Endothelial cell of umbilical vein (primary cell): Measurements from ENCODE around the gene ZDHHC11. TPM values are rescaled to one million over a fixed set of nuclear protein-coding genes. Genes with fewer than 3 reads are reported as not detected.

Experiments
- BruUV-seq: library from RNA; stranded (reverse); fragments of 400-500 nt; replicated peaks from 2 replicates; lab custom pipeline; 2021; lab: Mats Ljungman, UMichigan
- CTCF ChIA-PET: fragments of 300-600, 350-600 bp; sonication (Branson Sonifier 250); formaldehyde crosslinking; loops from one replicate; lab custom pipeline; 2021; ENCODE audit warnings: antibody characterized with exemption, inconsistent platforms; lab: Charles Lee
- POLR2A ChIA-PET: fragments of 300-600, 350-600 bp; sonication (Branson Sonifier 250); formaldehyde crosslinking; loops from one replicate; lab custom pipeline; 2021; ENCODE audit warnings: antibody characterized with exemption, inconsistent platforms; lab: Charles Lee
- DNase-seq: peaks from one replicate; pipeline ENCODE4 v3.0.0-alpha.2; 2011; ENCODE audit warnings: low read depth, low spot score
- FAIRE-seq: peaks from 2 replicates; lab custom pipeline; 2011; peaks lifted over from hg19 to GRCh38; lab: Jason Lieb, UNC
- H2AFZ ChIP-seq: 2 replicates; pipeline ENCODE4 v1.6.0; 2012; ENCODE audit warnings: low read depth, low read length, control low read depth, inconsistent platforms
- H3K27ac ChIP-seq: 2 replicates; pipeline ENCODE4 v1.5.1; 2011; ENCODE audit warnings: low read depth, mild to moderate bottlenecking, control low read depth, low read length, moderate library complexity; ENCODE audit not compliant: insufficient read depth
- H3K27me3 ChIP-seq, 2 experiments: 2 replicates each; pipeline versions ENCODE4 v1.6.0 to v1.6.1; 2011; ENCODE audit warnings: low read length in 2 of 2, mixed read lengths in 1 of 2; ENCODE audit not compliant: control insufficient read depth in 2 of 2, insufficient read depth in 2 of 2
- H3K36me3 ChIP-seq, 2 experiments: 2 replicates in 1 of 2; 3 replicates in 1 of 2; pipeline ENCODE4 v1.5.1; 2011; ENCODE audit warnings: low read length in 2 of 2, mild to moderate bottlenecking in 1 of 2, moderate library complexity in 1 of 2; ENCODE audit not compliant: control insufficient read depth in 2 of 2, insufficient read depth in 2 of 2; ENCODE audit errors: extremely low read depth in 1 of 2
- H3K4me1 ChIP-seq: 3 replicates; pipeline ENCODE4 v1.5.1; 2011; ENCODE audit warnings: mild to moderate bottlenecking, low read length; ENCODE audit not compliant: control insufficient read depth, insufficient read depth; ENCODE audit errors: extremely low read depth
- H3K4me2 ChIP-seq: 2 replicates; pipeline ENCODE4 v1.6.1; 2011; ENCODE audit warnings: low read length, control low read depth, mixed read lengths; ENCODE audit not compliant: insufficient read depth
- H3K4me3 ChIP-seq, 3 experiments: fragments of 200-600 bp in 1 of 3; sonication (generic), shearing (Covaris generic) in 1 of 3; replicated peaks in 1 of 3; 2 replicates each; pipeline ENCODE4 v1.5.1; 2011 to 2016; ENCODE audit warnings: control low read depth in 3 of 3, low read length in 3 of 3, mild to moderate bottlenecking in 2 of 3, inconsistent platforms in 1 of 3, low read depth in 1 of 3, moderate library complexity in 1 of 3; ENCODE audit not compliant: insufficient read depth in 1 of 3
- H3K79me2 ChIP-seq: 2 replicates; pipeline ENCODE4 v1.6.0; 2012; ENCODE audit warnings: low read length, inconsistent platforms; ENCODE audit not compliant: control insufficient read depth, insufficient read depth
- H3K9ac ChIP-seq: replicated peaks from 2 replicates; pipeline ENCODE3; 2011; ENCODE audit warnings: low read length, control low read depth; ENCODE audit not compliant: insufficient read depth; ENCODE audit errors: extremely low read depth
- H3K9me1 ChIP-seq: replicated peaks from 3 replicates; pipeline ENCODE4 v1.6.0; 2011; ENCODE audit warnings: mild to moderate bottlenecking, low read length; ENCODE audit not compliant: control insufficient read depth, insufficient read depth; ENCODE audit errors: extremely low read depth
- H3K9me3 ChIP-seq: replicated peaks from 2 replicates; pipeline ENCODE4 v1.5.1; 2012; ENCODE audit warnings: low read length, inconsistent platforms; ENCODE audit not compliant: control insufficient read depth, insufficient read depth
- H4K20me1 ChIP-seq: replicated peaks from 2 replicates; pipeline ENCODE3; 2011; ENCODE audit warnings: mild to moderate bottlenecking, low read length; ENCODE audit not compliant: control insufficient read depth, insufficient read depth; ENCODE audit errors: extremely low read depth
- EZH2 ChIP-seq: IDR thresholded peaks from 2 replicates; pipeline ENCODE4 v1.6.1; 2012; ENCODE audit warnings: borderline replicate concordance, low read depth, mild to moderate bottlenecking, moderate library complexity, low read length, inconsistent platforms; ENCODE audit not compliant: severe bottlenecking
- GATA2 ChIP-seq: IDR thresholded peaks from 2 replicates; pipeline ENCODE4 v1.7.0; 2011; ENCODE audit warnings: low read depth, mild to moderate bottlenecking, moderate library complexity, mixed read lengths, low read length; ENCODE audit not compliant: insufficient read length, insufficient read depth
- JUN ChIP-seq: IDR thresholded peaks from 2 replicates; pipeline ENCODE4 v1.6.1; 2011; ENCODE audit warnings: borderline replicate concordance, low read depth; ENCODE audit not compliant: insufficient read length, insufficient read depth
- MAX ChIP-seq: IDR thresholded peaks from 2 replicates; pipeline ENCODE4 v1.6.1; 2011; ENCODE audit not compliant: insufficient read depth, insufficient read length
- MYC ChIP-seq: IDR thresholded peaks from one replicate; pipeline ENCODE4 v1.6.1; 2011; ENCODE audit warnings: mild to moderate bottlenecking, low read depth, low read length
- POLR2A ChIP-seq: IDR thresholded peaks from 2 replicates; pipeline ENCODE4 v1.6.1; 2012; ENCODE audit warnings: low read depth, mild to moderate bottlenecking, control low read depth, low read length
- POLR2AphosphoS5 ChIP-seq: IDR thresholded peaks from 2 replicates; pipeline ENCODE4 v1.6.1; 2012; ENCODE audit warnings: low read depth, mild to moderate bottlenecking, control low read depth, low read length, moderate library complexity; ENCODE audit not compliant: insufficient read depth
- dilution Hi-C: fragments of 300-500 bp; cut with MboI; formaldehyde crosslinking; loops from one replicate; pipeline ENCODE4 v1.15.0; 2019; ENCODE audit warnings: low sequenced_read_pairs; ENCODE audit not compliant: extremely low pct_ligation_motif_present
- intact Hi-C: fragments of 100-400 bp; cut with micrococcal nuclease; formaldehyde crosslinking; loops from one replicate; pipeline ENCODE4 v1.10.0; 2022
- polyA plus RNA-seq, 4 experiments: library from polyadenylated mRNA; depleted of rRNA in 3 of 4; stranded (reverse) in 3 of 4; unstranded in 1 of 4; fragments of >200 nt; gene quantifications; 2 replicates each; pipeline versions ENCODE4 v1.2.1 to v1.2.3, GENCODE V29; 2011 to 2012; ENCODE audit warnings: missing spikeins in 1 of 4
- total RNA-seq: library from RNA; stranded (reverse); gene quantifications from 2 replicates; pipeline ENCODE4 v1.2.3, GENCODE V29; 2021
- TF ChIP-seq, protein P1 (sequence below), 2 donors: IDR thresholded peaks; 1 replicate in 1 of 2; 2 replicates in 1 of 2; pipeline ENCODE4 v1.5.1; 2011; ENCODE audit warnings: low read length in 2 of 2, mild to moderate bottlenecking in 2 of 2, moderate library complexity in 2 of 2, control low read depth in 1 of 2, inconsistent platforms in 1 of 2, low read depth in 1 of 2; ENCODE audit not compliant: insufficient read depth in 1 of 2; ENCODE audit errors: extremely low read depth in 1 of 2

Gene ZDHHC11
- total and polyA plus RNA-seq, 2 donors (not counting 3 experiments of a cell fraction or from before 2014, with no cell fraction given): 0.35 to 4.4 TPM

GRCh38 chr5:885127-885442 lies 34.3 kb upstream of the ZDHHC11 start:
- intact Hi-C loops: no loop called here
- Histone ChIP-seq H3K9me1 (no peaks in the 10 kb centered on the region), H3K4me3 (no peak overlapping the region), H3K79me2 (peaks cover 55% of the 10 kb centered on the region), H3K27me3 (no peaks in the 10 kb centered on the region), H3K9ac (no peak overlapping the region), H4K20me1 (no peaks in the 10 kb centered on the region), H3K9me3 (no peaks in the 10 kb centered on the region), H2AFZ (no peak overlapping the region), H3K4me2 (no peak overlapping the region), H3K4me1 (no peaks in the 10 kb centered on the region), H3K27ac (no peak overlapping the region), H3K36me3 (peaks cover 14 to 74% of the 10 kb centered on the region in 2 experiments)
- POLR2A ChIA-PET: no interaction called here
- BruUV-seq: no TSS peak
- CTCF ChIA-PET: no interaction called here
- no peak for TF ChIP-seq MYC
- TF ChIP-seq JUN: no peak
- no peak for TF ChIP-seq POLR2A
- no peak for TF ChIP-seq POLR2AphosphoS5
- TF ChIP-seq, protein P1, sequence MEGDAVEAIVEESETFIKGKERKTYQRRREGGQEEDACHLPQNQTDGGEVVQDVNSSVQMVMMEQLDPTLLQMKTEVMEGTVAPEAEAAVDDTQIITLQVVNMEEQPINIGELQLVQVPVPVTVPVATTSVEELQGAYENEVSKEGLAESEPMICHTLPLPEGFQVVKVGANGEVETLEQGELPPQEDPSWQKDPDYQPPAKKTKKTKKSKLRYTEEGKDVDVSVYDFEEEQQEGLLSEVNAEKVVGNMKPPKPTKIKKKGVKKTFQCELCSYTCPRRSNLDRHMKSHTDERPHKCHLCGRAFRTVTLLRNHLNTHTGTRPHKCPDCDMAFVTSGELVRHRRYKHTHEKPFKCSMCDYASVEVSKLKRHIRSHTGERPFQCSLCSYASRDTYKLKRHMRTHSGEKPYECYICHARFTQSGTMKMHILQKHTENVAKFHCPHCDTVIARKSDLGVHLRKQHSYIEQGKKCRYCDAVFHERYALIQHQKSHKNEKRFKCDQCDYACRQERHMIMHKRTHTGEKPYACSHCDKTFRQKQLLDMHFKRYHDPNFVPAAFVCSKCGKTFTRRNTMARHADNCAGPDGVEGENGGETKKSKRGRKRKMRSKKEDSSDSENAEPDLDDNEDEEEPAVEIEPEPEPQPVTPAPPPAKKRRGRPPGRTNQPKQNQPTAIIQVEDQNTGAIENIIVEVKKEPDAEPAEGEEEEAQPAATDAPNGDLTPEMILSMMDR (IDR thresholded peaks at IDR 0.05; ENCODE audit: extremely low read depth in 1 of 2, insufficient read depth in 1 of 2, low read depth in 1 of 2, low read length in 2 of 2): no peak
- TF ChIP-seq MAX: no peak
- no peak for TF ChIP-seq GATA2
- no peak for TF ChIP-seq EZH2
- no peak for FAIRE-seq
- dilution Hi-C loops: no loop called here
- DNase-seq: no peak
